K562 (cell line): Measurements from ENCODE around the gene AKT3.

Experiments
- CBX5 ChIP-seq: IDR thresholded peaks from 2 replicates; pipeline ENCODE4 v1.6.1; 2014; ENCODE audit warnings: low read depth, borderline replicate concordance
- PBX2 ChIP-seq, 2 experiments: IDR thresholded peaks in 1 of 2; conservative IDR thresholded peaks in 1 of 2; 2 replicates each; pipeline ENCODE4 v1.6.1; 2016; ENCODE audit warnings: low read depth in 2 of 2, mild to moderate bottlenecking in 1 of 2, missing compliant biosample characterization in 1 of 2, missing genetic modification characterization in 1 of 2, moderate library complexity in 1 of 2
- PHF8 ChIP-seq: fragments of 200-600 bp; sonication (generic); IDR thresholded peaks from 2 replicates; pipeline ENCODE4 v1.6.1; 2012; ENCODE audit warnings: mixed run types, mild to moderate bottlenecking, inconsistent platforms, low read length, moderate library complexity, borderline replicate concordance
- SMAD3 ChIP-seq: fragments of 450-650 bp; formaldehyde crosslinking; conservative IDR thresholded peaks from 2 replicates; pipeline ENCODE4 v1.4.0; 2020; ENCODE audit warnings: mild to moderate bottlenecking
- ZNF354B ChIP-seq: fragments of 250-450 bp; sonication (Bioruptor Pico); IDR thresholded peaks from 2 replicates; pipeline ENCODE4 v1.4.0; 2020
- ZNF561 ChIP-seq: fragments of 450-650 bp; formaldehyde crosslinking; conservative IDR thresholded peaks from 2 replicates; pipeline ENCODE4 v1.4.0; 2020; ENCODE audit warnings: mild to moderate bottlenecking, moderate library complexity
- TF ChIP-seq, protein P1 (sequence below), 3 experiments: IDR thresholded peaks in 2 of 3; conservative IDR thresholded peaks in 1 of 3; 2 replicates each; pipeline ENCODE4 v1.5.1; 2011 to 2012; ENCODE audit warnings: low read length in 3 of 3, mild to moderate bottlenecking in 3 of 3, control low read depth in 2 of 3, improper control_type of control experiment in 1 of 3, inconsistent platforms in 1 of 3, low read depth in 1 of 3, mixed read lengths in 1 of 3, moderate library complexity in 1 of 3; ENCODE audit not compliant: insufficient read depth in 2 of 3
- TF ChIP-seq, protein P2 (sequence below), 2 experiments: fragments of 450-650 bp; formaldehyde crosslinking in 1 of 2; IDR thresholded peaks; 2 replicates each; pipeline versions ENCODE4 v1.4.0 to v1.6.1; 2014 to 2020; ENCODE audit warnings: mild to moderate bottlenecking in 2 of 2, borderline replicate concordance in 1 of 2, low read depth in 1 of 2

DNA sequence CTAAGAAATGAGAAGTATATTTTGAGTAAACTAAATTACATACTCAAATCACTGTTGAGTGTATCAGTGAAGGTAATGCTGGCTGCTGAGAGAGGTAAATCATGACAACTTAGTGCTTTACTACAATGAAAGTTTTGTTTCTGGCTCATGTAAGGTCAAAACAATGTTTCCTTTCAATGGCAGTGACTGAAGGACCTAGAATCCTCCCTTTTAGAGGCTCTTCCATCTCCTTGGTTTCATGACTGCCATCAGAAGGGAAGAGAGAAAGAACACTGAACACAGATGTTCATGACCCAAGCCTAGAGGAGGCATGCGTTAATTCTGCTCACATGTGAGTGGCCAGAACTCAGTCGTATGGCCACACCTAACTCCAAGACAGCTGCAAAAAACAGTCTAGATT is 130.6 kb downstream of the AKT3 start:
- TF ChIP-seq ZNF561 (CRISPR knock-in tag) (no peak), PBX2 (CRISPR knock-in tag; IDR thresholded peaks at IDR 0.05; ENCODE audit: low read depth) (no peak), PBX2 (tag; conservative IDR thresholded peaks at IDR 0.05; ENCODE audit: low read depth) (no peak), ZNF354B (no peak), CBX5 (no peak), SMAD3 (CRISPR knock-in tag) (no peak), PHF8 (no peak)
- TF ChIP-seq, protein P1, sequence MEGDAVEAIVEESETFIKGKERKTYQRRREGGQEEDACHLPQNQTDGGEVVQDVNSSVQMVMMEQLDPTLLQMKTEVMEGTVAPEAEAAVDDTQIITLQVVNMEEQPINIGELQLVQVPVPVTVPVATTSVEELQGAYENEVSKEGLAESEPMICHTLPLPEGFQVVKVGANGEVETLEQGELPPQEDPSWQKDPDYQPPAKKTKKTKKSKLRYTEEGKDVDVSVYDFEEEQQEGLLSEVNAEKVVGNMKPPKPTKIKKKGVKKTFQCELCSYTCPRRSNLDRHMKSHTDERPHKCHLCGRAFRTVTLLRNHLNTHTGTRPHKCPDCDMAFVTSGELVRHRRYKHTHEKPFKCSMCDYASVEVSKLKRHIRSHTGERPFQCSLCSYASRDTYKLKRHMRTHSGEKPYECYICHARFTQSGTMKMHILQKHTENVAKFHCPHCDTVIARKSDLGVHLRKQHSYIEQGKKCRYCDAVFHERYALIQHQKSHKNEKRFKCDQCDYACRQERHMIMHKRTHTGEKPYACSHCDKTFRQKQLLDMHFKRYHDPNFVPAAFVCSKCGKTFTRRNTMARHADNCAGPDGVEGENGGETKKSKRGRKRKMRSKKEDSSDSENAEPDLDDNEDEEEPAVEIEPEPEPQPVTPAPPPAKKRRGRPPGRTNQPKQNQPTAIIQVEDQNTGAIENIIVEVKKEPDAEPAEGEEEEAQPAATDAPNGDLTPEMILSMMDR (IDR thresholded peaks at IDR 0.05 in 2 of 3, conservative IDR thresholded peaks at IDR 0.05 in 1 of 3; ENCODE audit: insufficient read depth in 2 of 3, low read depth in 1 of 3, low read length in 3 of 3): no peak
- TF ChIP-seq, protein P2, sequence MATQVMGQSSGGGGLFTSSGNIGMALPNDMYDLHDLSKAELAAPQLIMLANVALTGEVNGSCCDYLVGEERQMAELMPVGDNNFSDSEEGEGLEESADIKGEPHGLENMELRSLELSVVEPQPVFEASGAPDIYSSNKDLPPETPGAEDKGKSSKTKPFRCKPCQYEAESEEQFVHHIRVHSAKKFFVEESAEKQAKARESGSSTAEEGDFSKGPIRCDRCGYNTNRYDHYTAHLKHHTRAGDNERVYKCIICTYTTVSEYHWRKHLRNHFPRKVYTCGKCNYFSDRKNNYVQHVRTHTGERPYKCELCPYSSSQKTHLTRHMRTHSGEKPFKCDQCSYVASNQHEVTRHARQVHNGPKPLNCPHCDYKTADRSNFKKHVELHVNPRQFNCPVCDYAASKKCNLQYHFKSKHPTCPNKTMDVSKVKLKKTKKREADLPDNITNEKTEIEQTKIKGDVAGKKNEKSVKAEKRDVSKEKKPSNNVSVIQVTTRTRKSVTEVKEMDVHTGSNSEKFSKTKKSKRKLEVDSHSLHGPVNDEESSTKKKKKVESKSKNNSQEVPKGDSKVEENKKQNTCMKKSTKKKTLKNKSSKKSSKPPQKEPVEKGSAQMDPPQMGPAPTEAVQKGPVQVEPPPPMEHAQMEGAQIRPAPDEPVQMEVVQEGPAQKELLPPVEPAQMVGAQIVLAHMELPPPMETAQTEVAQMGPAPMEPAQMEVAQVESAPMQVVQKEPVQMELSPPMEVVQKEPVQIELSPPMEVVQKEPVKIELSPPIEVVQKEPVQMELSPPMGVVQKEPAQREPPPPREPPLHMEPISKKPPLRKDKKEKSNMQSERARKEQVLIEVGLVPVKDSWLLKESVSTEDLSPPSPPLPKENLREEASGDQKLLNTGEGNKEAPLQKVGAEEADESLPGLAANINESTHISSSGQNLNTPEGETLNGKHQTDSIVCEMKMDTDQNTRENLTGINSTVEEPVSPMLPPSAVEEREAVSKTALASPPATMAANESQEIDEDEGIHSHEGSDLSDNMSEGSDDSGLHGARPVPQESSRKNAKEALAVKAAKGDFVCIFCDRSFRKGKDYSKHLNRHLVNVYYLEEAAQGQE (IDR thresholded peaks at IDR 0.05; ENCODE audit: borderline replicate concordance): no peak
- TF ChIP-seq, protein P2 (CRISPR knock-in tag; IDR thresholded peaks at IDR 0.05; ENCODE audit: low read depth): no peak
